GM18867 (cell line): ENCODE data around the gene RAD23A.

Source experiments
- ATAC-seq: cut with Tn5 transposase; IDR thresholded peaks from one replicate; pipeline ENCODE4 v1.9.1; 2021; ENCODE audit warnings: mild to moderate bottlenecking, moderate library complexity; ENCODE audit not compliant: unreplicated experiment

Gene RAD23A

DNA sequence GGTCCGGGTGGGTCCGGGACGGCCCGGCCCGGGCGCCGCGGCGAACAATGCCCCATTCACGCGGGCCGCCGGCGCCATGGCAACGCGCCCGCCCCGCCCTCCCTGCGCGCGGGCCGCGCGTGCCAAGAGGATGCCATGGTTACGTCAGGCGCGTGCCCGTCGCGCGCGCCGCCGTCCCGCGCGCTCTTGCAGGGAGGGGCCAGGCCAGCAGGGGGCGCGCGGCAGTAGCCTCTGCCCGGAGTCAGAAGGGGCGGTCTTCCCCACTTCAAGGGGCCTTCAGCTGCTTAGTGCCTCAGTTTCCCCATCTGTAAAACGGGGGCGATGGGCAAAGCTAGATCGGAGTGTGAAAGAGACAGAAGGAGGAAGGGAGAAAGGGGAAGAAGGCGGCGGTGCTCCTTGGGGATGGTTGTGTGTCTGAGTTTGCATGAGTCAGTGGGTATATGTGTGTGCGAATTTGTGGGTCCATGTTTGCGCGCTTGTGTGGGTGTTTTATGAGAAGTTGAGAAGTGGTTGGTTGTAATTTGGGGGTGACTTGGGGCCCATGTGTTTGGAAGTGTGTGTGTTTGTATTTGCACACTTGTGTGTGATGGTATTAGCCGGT lies 38.0 kb downstream of the RAD23A start:
- peak; percentile 57 for ATAC-seq

DNA sequence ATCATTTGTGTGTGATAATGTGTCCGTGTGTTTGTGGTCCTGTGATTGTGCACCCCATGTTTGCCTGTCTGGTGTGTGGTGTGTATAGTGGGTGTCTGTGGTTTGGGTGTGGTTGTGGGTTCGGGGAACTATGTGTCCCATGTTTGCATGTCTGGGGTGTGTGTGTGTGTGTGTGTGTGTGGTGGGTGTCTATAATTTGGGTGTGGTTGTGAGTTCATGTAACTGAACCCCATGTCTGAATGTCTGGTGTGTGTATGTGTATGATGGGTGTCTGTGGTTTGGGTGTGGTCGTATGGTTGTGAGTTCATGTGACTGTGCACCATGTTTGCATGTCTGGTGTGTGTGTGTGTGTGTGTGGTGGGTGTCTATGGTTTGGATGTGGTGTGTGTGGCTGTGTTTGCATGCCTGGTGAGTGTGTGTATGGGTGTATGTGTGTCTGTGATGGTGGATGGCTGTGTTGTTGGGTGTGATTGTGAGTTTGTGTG lies 38.5 kb downstream of the RAD23A start:
- ATAC-seq: no peak

DNA sequence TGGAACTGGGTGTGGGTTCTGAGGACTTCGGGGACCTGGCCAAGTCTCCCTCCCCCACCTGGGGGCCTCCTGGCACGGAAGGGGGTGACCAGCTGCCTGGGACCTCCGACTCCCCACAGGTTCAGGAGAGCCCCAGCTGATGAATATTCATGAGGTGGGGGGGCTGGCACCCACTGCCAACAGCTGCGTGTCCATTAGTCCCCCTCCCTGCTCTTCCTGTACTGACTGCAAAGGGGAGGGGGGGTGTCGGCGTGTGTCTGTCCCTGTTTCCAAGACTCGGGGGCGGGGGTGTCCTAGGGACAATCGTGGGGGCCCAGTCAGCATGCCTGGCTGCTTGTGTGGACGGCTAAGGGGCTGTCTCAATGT lies 39.0 kb downstream of the RAD23A start:
- ATAC-seq: no peak

DNA sequence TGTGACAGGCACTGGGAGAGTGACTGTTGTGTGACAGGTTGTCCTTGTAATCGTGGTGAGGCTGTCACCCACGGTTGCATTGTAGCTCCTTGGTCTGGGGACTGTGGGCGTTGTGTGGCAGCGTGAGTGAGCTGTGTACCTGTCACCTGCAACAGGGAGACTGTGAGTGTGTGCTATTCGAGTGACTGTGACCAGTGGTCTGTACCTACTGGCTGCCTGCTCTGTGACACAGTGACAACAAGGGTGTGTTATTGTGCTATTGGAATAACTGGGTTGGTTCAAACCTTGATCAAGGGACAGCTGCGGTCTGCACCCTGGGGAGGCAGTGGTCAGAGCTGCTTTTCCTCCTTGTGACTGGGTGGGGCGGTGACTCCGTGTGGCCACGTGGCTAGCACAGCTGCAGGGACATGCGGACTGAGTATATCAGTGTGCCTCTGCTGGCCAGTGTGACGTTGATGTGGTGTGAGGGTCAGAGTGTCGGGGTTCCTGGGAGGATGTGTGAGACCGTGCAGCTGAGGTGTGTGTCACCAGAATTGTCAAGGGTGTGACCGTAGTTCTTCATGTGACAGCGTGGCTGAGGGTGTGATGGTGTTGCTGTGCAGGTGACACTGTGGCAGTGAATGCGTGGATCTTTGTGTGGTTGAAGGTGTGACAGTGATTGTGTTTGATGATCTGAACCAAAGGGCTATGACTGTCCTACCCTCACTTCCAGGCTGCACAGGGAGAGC lies 39.6 kb downstream of the RAD23A start:
- peak; percentile 48 for ATAC-seq

DNA sequence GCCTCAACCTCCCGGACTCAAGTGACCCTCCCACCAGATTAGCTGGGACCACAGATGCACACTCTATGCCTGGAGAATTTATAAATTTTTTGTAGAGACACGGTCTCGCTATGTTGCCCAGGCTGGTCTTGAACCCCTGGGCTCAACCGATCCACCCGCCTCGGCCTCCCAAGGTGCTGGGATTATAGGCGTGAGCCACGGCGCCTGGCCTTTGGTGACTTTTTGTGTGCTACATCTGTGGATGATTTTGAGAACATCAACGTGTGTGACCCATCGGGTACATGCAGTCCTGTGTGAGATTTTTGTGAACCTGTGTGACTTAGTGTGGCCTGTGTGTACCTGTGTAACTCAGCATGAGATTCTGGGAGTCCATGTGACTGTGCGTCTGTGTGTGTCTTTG lies 41.1 kb downstream of the RAD23A start:
- ATAC-seq: no peak

DNA sequence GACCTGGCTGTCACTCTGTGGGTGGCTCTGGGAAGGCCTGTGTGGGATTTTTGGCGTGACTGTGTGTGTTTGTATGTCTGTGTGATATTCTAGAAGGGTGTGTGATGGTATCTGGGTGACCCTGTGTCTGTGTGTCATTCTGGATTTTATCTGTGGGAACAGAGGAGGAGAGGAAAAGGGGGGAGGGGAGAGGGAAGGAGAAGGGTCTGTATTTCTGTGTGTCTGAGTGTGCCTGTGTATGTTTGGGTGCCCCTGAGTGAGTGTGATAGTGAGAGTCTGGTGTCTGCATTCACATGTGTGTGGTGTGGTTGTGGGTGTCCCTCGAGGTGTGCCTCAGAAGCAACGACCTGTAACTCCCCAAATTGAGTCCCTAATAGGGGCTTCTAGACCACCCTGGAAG lies 41.5 kb downstream of the RAD23A start:
- no peak for ATAC-seq

DNA sequence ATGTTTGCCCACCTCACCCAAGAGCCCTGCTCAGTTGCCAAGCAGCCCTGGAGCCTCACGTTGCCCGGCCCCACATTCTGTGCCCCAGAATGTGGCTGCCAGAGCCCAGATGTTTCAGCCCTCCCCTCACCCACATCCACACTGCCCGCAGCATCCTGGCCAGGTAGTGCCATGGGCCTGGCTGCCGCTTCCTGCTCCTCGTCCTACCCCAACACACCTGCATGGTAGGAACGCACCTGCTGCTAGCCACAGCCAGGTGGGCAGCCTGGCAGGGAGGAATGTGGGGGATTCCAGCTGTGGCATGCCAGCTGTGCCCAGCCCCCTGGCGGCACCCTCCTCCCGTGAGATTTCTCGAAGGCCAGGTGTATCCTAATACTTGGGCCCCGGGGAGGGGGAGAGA lies 42.1 kb downstream of the RAD23A start:
- ATAC-seq: no peak

DNA sequence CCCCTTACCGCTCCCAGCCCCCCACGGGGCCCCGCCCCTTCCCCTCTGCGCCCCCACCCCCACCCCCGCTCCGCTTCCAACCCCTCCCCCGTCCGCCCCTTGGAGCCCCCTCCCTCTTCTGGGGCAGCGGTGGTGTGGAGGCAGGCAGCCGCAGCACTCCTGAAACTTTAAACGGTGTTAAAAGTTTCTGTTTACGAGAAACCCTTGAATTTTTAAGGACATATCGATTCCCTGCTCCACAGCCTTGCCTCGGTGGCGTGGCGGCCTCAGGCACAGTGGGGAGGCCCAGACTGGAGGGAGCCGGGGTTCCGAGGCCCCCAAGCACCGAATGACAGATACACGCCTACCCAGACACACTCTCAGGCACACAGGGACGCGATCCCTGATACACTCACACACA lies 44.8 kb downstream of the RAD23A start:
- no peak for ATAC-seq

DNA sequence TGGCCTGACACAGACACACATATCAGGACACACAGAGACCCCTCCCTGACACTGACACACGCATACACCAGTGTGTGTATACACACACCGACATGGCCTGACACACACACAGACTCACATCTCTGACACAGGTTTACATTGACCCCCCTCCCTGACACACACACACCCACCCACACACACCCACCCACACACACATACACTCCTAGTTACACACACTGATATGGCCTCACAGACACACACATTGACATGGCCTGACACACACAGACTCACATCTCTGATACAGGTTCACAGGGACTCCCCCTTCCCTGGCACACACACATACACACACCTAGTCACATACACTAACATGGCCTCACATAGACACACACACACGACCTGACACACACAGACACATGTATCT lies 45.2 kb downstream of the RAD23A start:
- no peak for ATAC-seq

DNA sequence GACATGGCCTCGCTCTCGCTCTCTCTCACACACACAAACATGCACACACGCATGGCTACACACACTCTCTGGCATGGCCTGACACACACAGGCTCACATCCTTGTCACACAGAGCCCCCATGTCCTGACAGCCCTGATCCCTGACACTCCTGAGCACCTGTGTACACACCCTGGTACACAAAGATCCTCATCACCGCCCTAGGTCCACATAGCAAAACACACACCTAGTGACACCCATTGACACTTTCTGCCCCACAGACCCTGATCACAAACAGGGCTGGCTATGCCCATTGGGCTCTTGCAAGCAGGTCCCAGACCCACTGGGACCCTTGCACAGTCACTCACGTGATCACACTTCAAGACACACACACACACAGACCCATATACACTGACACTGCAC lies 45.6 kb downstream of the RAD23A start:
- ATAC-seq: no peak

DNA sequence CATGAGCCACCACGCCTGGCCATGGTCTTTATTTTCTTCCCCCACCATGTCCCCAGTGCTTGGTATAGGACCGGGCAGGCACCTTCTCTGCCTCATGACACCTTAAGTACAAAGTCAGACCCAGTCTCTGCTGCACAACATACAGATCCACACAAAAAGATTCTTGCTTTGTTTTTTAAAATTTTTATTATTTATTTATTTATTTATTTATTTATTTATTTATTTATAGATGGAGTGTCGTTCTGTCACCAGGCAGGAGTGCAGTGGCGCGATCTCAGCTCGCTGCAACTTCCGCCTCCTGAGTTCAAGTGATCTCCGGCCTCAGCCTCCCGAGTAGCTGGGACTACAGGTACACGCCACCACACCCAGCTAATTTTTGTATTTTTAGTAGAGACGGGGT lies 47.1 kb downstream of the RAD23A start:
- ATAC-seq: no peak

DNA sequence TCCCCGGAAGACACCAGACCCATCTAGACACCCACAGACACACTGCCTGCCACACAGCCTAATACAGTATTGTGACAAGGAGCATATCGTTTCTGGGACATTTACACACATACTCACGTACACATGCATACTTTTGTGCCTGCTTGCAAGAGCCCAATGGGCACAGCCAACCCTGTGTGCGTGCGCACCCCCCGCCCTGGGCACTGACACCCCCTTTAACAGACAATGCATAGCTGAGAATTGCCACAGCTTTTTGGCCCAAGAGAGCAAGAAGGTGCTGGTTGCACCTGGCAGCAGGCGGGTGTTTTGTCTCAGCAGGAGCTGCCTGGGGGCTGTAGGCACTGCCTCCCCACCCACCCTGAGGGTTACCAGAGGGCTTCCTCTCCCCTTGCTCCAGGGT lies 47.9 kb downstream of the RAD23A start:
- ATAC-seq: no peak

DNA sequence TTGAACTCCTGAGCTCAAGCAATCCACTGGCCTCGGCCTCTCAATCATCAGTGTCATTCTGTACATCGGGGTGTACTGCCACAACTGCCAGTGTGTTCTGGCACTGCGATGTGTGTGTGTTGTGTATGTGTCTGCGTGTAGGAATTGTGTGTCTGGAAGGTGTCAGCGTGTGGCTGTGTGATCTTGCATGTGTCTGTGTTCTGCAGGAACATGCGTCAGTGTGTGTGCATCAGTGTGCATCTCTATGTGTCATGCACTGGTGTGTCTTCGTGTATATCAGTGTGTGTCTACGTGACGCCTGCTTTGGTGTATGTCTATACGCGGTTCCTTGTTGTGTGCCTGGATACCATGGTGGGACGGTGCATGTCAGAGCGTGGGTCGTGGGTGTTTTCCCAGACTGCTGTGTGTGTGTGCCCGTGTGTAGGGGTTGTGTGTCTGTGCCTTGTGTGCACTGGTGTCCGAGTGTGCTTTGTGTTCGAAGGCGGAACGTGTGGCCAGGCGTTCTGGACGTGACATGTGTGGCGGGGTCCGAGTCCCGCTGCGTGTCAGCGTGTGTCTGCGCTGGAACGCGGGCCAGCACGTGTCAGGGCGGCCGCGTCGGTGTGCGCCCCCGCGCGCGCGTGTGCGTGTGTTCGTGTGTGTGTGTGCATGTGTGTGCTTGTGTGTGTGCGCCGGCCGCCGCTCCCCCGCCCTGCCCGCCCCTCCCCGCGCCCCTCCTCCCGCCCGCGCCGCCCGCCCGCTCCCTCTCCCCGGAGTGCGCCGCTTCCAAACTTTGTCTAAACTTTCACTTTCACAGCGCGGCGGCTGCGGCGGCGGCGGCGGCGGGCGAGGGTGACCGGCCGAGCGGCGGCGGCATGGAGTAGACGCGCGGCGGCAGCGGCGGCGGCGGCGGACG lies 49.3 kb downstream of the RAD23A start, which contains the start of gene NFIX:
NFIX (plus strand) TSS at position 775 of the 895 bp plus-strand sequence. CDS start 363 bp downstream, outside the sequence.
- no peak for ATAC-seq

DNA sequence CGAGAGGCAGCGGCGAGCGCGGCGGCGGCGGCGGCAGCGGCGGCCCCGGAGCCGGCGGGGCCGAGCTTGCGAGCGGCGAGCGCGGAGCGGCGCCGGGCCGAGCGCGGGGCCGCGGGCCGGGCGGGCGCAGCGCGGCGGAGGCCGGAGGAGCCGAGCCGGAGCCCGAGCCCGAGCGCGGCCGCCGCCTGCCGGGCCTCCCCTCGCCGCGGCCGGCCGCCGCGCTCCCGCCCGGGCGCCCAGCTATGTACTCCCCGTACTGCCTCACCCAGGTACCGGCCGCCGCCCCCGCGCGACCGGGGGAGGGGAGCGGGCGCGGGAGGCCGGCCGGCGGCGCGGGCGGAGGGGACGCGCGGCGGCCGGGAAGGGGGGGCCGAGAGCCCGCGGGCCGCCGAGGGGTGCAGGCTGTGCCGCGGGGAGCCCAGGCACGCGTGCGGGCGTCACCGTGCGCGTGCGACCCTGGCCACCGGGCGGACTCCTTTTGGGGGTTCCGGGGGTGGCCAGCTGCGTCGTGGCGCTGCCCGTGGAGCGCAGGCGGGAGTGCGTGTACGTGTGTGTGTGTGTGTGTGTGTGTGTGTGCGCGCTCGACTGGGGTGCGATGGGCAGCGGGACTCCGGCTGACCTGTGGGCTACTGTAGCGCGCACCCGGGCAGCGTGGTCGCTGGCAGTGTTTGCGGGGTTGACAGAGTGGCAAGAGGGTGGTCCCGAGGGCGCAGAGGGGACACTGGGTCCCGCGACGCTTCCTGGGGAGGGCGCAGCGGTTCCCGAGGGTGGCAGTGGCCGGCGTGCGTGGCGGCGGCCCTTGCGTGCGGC lies 50.1 kb downstream of the RAD23A start:
- ATAC-seq: no peak

DNA sequence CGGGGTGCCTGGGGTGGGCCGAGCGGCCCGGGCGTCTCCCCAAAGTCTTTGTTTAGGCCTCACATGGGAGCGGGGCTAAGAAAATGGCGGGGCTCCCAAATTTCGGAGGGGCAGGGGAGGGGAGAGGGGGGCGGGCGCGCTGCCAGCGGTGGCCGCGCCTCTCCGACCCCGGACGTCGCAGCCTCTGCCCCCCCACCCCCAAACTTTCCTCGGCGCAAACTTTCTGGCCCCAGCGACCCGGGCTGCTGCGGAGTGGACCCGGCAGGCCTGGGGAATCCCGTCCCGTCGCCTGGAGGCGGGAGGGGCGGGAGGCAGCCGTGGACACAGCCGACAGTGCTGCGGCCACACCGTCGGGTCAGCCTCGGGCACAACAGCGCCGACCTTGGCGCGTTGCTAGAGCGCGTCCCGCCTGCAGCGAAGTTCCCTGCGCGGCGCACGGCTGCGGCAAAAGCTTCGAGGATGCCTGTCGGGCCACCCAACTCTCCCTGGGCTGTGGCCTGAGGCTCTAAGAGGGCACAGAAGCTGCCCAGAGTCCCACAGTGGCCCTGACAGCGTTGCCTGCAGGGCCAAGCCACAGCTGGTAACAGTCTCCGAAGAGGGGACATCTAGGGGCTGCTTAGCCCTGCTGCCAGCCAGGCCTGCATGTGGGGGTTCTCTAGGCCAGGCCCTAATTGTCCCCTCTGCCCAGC lies 50.9 kb downstream of the RAD23A start:
- no peak for ATAC-seq

DNA sequence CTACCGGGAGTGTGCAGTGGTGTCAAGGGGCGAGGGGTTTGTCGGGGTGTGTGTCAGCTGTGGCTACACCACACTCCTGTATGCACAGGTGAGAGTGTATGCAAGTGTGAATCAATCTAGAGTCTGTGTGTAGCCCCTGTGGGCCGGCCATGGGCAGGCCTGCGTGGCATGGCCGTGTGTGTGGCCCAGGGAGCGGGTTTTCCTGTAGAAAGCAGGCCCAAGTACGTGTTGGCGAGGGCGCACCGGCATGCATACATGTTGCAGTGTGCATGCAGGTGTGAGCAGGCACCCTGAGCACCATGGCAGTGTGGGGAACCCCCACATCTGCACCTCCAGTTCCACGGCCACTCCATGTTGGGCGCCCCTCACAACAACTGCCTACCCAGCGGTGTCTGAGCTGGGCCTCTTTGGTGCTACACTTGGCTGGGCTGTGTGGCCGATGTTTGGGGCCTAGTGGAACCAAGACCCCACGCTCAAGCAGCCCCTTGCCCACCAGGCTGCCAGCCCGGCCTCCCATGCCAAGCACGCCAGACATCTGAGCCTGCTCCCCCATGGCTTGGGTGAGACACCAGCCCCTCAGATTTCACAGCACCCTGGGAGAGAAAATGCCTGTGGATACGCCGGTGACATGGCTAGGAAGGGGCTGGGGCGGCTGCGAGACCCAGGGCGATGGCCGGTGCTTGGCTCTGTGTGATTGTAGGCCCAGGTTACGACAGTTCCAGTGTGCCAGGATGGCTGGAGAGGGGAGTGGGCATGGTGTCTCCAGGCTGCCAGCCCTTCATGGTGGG lies 51.7 kb downstream of the RAD23A start:
- no peak for ATAC-seq

DNA sequence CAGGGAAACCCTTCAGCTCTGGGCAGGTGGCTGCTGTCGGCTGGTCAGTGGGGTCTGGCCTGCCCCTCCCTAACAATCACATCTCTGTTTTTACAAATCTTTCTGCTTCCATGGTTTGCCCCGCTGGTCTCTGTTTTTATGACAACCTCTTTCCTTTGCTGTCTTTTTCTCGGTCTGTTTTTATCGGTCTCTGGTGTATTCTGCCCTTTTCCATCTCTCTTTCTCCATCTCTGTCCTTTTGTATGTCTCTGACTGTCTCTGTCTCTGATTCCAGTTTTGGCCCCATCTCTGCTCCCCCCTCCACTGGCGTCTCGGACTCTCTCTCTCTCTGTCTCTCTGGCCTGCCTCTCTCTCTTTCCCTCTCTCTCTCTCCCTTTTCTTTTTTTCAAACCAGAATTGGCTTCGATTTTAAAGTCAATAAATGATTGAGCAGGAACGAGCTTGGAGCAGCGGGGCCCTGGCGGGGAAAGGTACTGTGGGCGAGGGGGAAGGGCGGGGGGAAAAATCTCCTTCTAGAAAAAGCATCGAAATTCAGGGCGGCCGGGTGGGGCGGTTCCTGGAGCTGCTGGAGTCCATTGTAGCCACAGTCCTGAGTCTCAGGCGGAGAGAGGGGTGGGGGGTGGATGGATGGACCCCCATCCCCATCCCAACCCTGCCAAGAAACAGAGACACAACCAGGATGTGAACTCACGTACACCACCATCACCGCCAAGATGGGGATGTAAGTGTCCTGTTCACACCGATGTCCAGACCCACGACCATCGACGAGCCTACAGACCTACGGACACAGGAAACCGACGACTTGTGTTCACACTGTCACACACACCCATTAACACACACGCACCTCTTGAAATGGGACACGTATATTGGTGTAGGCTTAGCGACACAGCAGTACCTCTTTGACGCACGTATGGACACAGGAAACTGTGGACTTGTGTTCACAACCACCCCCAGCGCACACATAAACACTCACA lies 52.6 kb downstream of the RAD23A start:
- no peak for ATAC-seq

DNA sequence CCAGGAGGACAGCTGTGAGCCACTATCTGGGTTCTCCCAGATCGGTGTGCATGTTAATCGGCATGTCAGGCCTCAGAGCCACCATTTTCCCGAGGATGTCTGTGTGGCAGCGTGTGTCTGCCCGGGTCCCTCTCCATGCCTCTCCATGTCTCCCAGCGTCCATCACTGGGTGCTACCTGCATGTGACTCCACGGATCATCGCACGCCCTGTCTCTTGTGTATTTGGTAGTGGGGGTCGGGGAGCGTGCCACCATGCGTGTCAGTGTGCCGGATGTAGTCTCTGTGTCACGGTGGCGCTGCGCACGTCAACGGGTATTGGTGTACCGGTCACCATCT lies 55.5 kb downstream of the RAD23A start:
- no peak for ATAC-seq
